Measurements from ENCODE around the gene RD3L.
"Not testable (repeated sequence)": the region's sequence is repeated elsewhere in the genome, so short reads cannot be mapped to it uniquely, and the experiment has no call there.

The RD3L gene

DNA sequence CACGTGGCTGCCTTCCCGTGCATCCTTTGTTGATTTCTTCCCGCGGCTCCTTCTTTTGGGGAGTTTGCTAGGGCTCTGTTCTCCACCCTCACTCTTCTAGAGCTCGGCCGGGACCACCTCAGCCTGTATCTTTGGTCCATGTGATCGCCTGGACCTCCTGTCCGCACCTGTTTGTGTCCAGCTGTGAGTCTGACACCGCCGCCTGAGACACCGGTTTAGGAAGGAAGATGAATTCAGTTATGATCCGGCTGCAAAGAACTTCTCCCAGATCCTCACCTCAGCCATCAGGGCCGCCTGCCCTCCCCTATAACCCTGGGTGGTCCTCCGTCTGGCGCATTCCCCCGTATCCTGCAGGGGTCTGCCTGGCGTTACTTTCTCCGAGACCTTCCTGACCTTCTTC, 14.8 kb downstream of the RD3L start:
- DNase-seq = no peak

DNA sequence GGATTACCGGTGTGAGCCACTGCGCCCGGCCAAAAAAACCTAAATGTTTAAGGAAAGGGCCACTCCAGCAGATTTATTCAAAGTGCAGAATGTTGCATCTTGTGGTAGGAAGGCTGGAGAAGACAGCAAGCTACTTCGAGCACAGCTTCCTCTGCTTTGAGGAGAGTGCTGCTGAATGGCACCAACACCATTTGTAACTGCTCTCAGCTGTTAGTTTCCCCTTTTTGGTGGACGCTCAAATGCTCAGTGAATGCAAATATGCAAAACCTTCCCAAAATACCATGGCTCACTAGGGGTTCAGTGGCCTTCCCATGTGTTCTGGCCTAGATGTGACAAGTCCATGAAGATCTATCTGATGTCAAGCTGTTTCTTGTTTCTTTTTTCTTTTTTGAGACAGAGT, 17.0 kb downstream of the RD3L start:
- no peak for DNase-seq

DNA sequence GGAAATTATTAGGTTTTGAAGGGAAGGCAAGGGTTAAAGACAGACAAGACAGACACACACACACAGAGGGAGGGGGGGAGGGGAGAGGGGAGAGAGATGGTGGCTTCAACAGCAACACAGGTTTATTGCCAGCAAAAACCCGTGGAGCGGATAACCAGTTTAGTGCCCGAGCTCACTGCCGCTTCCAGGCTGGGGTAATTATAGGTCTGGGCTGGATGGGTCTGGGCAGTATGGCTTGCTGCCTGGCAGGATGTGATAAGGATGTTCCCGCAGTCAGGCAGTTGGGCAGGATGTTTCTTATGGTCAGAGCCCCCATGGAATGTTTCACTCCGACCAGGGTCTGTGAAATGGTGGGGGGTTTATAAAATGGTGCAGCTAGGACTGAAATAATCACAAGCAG, 18.5 kb downstream of the RD3L start:
- no peak for DNase-seq

DNA sequence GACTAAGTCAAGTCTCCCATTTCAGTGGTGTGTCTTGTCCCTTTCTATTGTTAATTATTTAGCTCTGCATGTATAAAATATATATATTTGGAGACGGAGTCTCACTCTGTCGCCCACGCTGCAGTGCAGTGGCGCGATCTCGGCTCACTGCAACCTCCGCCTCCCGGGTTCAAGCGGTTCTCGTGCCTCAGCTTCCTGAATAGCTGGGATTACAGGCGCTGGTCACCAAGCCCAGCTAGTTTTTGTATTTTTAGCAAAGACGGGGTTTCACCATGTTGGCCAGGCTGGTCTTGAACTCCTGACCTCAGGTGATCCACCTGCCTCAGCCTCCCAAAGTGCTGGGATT, 20.5 kb downstream of the RD3L start:
- not testable (repeated sequence) for DNase-seq

DNA sequence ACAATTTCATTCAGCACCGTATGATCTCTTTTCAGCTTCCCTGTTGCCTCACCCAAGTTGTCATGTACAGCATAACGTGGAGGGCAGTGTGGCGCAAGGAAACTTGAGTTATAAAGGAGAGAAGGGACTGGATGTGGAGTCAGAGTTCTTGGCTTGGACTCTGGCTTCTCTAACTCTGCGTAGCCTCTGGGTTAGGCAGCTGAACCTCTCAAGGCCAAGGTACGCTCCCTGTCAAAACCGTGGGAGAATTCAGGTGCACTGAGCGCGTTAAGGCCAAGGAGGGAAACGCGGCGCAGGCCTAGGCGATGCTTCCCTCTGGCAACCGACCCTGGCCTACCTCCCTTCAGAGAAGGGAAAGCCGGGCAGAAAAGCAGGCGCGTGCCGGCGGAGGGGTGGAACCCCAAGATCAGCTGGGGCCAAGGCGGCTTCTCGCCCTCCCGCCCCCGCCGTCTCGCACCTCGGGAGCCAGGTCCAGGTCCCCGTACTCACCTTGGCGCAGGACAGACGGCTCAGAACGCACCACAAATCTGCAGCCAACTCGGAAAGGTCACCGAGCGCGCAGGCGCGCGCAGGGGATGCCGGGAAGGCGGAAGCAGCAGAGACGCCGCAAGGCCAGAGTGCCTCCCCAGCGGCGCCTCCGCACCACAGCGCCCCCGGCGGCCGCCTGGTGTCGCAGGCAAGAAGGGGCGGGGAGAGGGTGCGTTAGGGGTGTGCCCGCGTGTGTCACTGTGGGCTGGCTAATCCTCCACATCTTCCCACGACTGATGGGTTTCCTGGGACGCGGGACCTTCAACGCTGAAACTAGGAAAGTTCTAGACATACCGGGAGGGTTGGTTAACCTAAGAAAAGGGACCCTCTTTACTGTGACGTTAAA, 21.1 kb downstream of the RD3L start:
- DNase-seq = peak; percentile 94

DNA sequence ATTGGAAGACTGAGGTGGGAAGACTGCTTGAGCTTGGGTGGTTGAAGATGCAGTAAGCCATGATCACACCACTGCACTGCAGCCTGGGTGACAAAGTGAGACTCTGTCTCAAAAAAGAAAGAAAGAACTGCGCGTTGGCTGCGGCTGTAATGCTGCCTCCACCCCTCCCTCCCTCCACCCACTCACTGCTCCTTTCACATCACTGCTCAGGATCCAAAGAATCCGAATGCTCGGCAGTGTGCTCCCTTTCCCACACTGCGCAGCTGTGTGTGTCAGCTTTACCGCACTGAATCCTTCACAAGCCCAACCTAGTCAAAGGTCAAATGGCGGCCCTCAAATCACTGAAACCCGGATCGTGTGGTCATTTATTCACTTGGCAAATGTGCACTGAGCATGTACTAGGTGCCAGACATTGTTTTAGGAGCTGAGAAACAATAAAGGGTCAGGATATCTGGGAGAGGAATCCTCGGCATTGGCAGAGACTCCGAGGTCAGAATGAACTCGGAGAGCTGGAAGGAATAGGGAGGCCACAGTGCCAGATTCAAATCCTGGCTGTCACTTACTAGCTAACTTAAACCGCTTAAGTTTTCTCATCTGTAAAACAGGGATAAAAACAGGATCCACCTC, 25.6 kb downstream of the RD3L start:
- no peak for DNase-seq

DNA sequence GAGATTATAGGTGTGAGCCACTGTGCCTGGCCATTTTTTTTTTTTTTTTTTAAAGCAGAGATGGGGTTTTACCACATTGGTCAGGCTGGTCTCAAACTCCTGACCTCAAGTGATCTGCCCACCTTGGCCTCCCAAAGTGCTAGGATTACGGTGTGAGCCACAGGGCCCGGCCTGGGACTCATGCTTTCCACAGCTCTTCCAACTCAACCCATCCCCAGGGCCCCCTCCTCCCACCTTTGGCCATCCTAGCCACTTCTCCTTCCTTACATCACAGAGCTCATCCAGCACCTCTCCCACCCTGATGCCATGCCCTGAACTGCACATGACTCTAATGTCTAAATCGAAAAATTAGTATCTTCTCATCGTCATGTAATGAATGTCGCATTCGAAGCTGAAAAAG, 26.7 kb downstream of the RD3L start:
- no peak for DNase-seq

DNA sequence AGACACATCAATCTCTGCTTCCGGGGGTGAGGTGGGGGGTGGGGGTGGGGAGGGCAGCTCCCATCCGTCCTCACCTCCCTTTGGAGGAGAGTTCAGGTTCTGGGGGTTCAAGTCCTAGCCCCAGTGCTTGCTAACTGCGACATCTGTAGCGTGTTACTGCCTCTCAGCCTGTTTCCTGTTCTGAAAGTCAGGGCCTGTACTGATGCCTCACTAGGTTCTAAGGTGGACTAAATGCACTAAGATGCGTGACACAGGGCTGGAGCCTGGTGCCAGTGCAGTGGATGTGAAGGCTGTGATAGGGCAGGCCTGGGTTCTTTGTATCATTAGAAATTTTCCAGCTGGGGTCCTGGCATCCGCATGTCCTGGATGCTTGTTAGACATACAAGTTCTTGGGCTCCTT, 31.3 kb downstream of the RD3L start:
- DNase-seq = no peak

DNA sequence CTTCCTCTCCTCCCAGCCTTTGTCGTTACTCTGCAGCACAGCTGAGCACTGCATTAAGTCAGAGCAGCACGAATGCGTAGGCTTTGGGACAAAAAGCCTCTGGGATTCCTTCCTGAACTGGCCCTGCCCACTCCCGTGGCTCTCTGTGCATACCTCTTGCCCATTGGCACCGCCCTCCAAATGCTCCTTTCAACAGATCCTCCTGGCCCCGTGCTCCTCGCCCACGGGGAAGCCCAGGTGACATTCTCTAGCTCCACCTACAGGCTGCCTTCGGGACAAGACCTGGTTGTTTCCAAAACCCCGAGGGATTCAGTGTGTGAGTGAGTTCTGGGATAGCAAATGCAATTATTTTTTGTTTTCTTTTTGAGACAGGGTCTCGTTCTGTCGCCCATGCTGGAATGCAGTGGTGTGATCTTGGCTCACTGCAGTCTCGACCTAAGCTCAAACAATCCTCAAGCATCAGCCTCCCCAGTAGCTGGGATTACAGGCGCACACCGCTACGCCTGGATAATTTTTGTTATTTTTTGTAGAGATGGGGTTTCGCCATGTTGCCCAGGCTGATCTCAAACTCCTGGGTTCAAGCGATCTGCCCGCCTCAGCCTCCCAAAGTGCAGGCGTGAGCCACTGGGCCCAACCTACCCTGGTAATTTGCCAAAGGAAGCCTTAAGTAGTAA, 31.9 kb downstream of the RD3L start:
- DNase-seq = peak; percentile 69 to 76

DNA sequence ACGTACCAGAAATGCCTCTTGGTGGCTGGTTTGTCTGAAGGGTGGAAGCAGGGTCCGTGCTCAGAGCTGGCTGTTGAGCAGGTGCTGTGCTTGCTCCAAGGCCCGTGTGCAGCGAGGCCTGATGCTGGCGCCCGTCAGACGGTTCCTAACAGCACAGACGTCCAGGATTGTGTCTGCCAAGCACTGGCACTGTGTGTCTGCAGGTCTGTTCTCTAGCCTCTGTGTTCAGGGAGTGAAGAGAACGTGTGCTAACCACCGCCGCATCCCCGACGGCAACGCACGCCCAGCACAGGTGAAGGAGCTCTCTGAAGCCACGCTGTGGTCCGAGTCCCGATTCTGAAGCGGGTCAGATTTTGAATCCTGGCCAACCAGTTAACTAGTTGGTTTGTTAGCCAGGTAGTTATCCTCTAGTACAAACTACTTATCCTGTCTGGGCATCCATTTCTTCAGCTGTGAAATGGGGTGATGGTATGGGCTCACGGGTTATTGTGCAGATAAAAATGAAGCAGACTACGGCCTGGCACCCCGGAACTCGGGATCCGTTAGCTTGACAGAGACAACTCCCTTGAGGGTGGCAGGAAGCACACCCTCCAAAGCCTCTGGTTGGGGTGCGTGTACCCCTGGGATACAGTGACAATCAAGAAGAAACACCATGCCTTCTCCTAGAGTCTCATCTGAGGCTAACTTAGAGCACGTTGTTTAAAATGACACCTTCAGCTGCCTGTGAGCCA, 32.6 kb downstream of the RD3L start:
- no peak for DNase-seq

DNA sequence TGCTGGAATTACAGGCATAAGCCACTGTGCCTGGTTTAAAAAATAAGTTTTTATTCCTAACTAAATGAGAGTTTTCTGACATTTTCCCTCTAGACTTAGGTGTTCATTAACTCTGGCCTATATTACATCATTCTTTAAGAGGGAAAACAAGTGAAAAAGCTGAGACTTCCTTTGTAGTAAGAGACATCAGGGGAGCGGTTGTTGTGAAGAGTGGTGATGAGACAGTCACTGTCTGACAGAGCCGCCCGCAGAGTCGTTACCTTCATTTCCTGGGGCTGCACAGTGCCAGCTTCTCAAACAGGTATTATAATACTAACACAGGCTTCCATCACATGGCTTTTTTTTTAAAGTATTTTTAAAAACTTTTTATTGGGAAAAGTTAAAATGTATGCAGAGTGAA, 33.7 kb downstream of the RD3L start:
- peak; percentile 40 to 50 for DNase-seq

DNA sequence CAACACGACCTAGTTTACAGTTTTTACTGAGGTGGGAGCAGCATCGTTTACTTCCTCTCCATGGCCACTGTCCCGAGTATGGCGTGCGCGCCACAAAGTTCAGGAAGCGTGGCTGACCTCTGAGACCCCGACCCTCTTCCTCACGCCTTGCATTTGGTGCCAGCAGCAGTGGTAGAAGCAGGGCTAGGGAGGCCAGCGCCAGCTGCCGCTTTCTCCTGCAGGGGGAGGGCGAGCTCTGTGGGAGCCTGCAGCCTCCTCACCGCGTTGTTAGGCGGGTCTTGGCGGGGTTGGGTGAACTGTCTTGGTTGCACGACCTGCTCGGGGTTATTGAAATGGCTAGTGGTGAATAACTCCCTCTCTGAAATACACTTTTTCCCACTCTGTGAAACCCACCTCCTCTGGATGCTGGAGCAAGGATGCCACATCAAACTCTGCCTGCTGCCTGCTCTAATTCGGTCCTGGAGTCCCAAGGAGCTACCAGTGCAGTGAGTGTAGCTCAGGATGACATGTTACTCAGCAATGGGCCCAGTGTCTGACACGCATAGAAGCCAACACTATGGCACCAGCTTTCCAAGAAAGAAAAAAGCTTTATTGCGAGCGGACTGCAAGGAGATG, 36.4 kb downstream of the RD3L start:
- DNase-seq = peak; percentile 6 to 23

DNA sequence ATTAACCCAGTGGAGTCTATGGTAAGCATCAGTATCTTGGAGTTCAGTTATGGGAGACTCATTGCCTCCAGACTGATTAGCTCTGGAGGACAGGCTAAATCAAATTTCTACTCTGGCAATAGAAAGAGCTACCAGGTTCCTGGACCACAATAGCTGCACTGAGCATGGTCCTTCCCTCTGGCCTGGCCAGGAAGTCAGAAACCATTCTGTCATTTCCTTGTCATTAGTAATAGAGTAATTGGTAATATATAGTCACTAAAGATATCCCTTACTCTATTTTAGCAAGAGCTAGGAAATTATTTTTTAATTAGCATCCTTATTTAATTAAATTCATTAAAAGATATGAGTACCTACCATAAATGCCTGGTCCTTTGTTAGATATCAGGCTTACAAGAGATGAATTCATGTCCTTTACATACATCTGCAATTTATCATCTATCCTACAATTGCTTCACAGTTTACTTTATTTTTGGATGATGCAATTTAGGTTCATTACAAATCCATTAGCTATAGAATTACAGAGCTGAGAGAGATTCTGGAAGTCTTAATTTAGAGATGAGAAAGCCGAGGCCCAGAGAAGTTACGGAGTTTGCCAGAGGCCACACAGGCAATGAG, 37.7 kb downstream of the RD3L start:
- DNase-seq = no peak

DNA sequence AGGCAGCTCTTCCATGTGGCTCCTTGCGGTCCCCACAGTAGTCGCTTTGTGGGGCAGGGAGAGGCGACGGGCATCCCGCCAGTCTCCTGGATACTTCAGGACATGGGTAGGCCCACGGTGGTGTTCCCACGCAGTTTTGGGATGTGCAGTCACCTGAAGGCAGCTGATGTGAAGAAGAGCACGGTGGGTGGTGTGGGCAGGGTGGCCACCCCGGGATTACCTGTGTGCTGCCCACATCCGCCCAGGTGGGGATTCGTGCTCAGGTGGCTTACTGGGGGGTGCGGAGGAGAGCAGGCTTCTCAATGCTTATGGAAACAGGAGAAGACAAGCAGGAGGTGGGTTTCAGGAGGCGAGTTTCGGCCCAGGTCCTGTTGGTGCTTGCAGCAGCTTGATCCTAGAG, 42.5 kb downstream of the RD3L start:
- no peak for DNase-seq

DNA sequence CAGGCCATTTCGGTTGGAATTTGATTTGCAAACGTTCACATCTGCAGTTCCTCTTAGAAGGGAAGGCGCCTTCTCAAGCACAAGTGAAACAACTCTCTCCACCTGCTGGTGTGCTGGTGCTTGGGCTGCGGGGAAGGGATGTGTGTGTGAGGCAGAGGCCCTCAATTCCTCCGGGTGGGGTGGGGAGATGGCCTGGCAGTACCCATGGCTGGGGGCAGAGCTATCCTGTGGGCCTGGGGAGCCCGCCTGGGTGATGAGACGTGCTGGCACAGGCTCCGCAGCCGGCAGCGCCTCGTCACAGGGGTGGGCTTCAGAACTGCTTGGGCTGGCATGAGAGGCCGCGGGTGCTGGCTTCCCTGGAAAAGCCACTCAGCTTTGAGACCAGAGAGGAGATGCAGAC, 43.0 kb downstream of the RD3L start:
- no peak for DNase-seq

DNA sequence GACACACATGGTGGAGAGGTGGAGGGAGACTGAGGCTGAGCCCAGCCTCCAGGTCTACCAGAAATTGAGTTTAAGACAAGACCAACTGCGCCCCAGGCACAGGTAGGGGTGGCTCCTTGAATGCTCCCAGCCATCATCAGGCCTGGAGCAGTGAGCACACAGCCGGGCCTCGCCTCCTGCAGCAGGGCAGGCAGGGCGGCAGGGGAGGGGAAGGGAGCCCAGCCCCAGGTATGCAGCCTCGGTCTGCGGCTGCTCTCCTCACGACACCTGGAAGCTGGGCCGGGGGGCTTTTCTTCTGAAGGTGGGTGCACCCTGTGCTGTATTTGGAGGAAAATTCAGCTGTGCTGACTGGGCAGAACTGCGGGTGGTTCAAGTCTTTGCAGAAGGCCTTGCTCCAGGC, 43.6 kb downstream of the RD3L start:
- DNase-seq = no peak

DNA sequence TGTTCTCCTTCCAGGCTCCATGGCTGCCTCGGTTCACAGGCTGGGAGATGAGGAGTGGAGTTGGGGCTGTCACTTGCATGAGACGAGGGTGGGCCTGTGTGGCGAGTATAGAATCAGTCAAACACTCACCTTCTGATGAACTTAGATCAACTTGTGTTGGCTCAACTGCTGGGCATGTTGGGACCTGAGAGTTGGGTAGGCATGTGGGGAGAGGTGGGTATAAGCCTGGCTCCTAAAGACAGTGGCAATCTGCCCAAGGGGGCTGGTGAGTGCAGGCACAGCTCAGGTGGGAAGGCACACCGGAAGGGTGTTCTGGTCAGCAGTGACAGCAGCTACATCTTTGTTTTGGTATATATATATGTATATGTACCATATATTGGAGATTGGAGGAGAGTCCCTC, 44.1 kb downstream of the RD3L start:
- DNase-seq = no peak

DNA sequence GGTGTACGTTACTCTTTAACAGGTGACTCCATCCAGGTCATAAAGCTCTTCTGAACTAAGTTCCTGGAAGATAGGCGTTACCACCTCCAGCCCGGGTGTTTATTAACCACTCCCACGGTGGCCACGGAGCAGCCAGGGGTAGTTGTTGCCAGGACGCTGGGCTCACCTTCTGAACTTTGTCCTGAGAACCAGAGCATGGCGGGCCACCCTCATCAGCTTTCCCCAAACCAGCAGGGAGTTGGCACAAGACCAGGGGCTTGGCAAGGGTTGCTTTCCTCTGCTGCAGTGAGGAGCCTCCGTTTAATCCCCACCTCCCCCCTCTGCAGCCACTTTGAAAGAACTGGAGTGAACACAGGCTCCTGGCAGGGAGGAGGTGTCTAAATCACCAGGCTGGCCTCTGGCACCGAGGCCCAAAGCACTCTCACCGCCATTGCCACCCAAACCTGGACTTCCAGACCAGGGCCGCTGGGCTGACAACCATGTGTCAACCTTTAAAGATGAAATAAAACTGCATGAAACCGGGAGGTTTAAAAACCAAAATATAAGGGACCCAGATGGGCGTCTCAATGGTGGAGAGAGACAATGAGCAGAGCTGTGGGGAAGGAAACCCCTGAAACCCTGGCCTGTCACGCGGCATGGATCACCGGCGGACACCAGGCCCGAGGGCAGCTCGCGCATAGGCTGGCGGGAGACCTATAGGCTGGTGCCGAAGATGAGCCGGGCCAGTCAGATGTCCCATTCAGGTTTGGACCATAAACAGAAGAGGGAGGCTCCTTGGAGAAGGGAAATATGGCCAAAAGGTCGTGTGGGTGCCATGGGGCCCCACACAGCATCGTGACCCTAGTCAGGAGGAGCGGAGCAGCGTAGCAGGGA, 45.0 kb downstream of the RD3L start:
- DNase-seq = no peak

DNA sequence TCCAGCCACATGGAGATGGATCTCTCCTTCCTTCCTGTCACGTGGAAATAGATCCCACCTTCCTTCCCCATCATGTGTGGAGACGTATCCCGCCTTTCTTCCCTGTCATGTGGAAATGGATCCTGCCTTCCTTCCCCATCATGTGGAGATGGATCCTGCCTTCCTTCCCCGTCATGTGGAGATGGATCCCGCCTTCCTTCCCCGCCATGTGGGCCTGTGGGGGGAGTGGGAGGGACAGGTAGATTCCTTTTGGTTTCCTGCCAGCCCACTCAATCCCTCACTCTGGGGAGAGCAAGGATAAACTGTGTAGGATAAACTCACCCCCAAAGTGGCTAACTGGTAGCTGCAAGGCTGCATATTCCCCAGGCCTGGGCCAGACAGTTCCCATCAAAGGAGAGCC, 45.8 kb downstream of the RD3L start:
- DNase-seq = no peak

DNA sequence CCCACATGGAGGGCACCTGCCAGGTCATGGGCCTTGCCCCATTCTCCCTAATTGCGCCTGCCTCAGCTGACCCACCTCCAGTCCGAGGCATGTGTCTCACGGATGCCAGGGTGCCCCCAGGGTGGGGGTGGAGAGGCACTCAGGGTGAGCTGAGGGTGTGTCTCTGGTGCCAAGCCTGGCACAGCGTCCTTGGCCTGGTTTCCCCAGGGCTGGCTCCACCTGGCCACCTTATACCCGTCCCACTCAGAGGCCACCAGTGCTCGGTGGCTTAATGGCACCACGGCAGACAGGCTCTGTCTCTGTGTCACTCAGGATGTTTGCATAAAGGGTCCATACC, 47.6 kb downstream of the RD3L start:
- no peak for DNase-seq

DNA sequence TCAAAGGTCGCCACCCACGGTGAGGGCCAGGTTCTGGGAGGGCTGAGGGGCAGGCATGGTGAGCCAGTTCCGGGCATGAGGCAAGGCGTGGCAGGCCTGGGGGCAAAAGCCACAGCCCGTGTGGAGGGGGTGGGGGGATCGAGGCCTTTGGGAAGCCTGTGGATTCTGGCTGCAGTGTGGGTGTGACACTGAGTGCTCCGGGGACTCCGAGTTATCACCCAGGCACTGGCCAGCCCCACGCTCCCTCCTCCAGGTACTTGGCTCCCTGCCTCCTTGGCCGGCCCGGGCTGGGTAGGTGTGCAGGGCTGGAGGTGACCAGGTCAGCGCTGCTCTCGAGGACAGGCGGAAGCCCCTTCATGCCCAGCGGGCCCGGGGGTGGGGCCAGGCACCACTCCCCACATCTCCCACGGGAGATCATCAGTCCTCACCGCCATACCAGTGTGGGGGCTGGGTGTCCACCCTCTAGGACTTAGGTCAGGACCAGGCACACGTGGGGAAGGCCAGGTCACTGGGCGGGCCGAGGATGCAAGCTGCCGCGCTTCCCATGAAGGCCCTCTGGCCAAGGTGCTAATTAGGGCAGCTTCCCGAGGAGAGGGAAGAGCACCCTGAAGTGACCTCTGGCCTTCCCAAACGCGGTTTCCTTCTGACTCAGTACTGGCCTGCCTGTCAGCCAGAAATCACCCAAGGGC, 48.2 kb downstream of the RD3L start:
- DNase-seq = no peak

Measured in CD4-positive, alpha-beta T cell treated with Interleukin-4 for 1 hour (primary cell).